ENCODE measurements around the gene GNB1L.

The GNB1L gene

GRCh38 chr22:19807161-19807913 lies 47.3 kb downstream of the GNB1L start:
- no peak for DNase-seq

GRCh38 chr22:19806213-19807160 lies 48.2 kb downstream of the GNB1L start:
- no peak for DNase-seq

GRCh38 chr22:19805821-19806212 lies 48.9 kb downstream of the GNB1L start:
- no peak for DNase-seq

GRCh38 chr22:19803736-19804267 lies 50.9 kb downstream of the GNB1L start:
- no peak for DNase-seq

- no peak for DNase-seq
Measured at GRCh38 chr22:19802894-19803735, 51.6 kb downstream of the GNB1L start.

GRCh38 chr22:19802001-19802893 lies 52.4 kb downstream of the GNB1L start:
- no peak for DNase-seq

- no peak for DNase-seq
Measured at GRCh38 chr22:19801340-19802000, 53.2 kb downstream of the GNB1L start.

- no peak for DNase-seq
Measured at GRCh38 chr22:19800761-19801244, 53.9 kb downstream of the GNB1L start.

- no peak for DNase-seq
Measured at GRCh38 chr22:19800306-19800705, 54.4 kb downstream of the GNB1L start.

GRCh38 chr22:19799322-19800190 lies 55.1 kb downstream of the GNB1L start:
- no peak for DNase-seq

GRCh38 chr22:19798891-19799293 lies 55.8 kb downstream of the GNB1L start:
- DNase-seq = no peak

- no peak for DNase-seq
Measured at GRCh38 chr22:19798003-19798665, 56.5 kb downstream of the GNB1L start.

GRCh38 chr22:19797086-19798002 lies 57.3 kb downstream of the GNB1L start:
- DNase-seq = no peak

GRCh38 chr22:19796160-19796559 lies 58.5 kb downstream of the GNB1L start:
- no peak for DNase-seq

GRCh38 chr22:19795617-19796008 lies 59.1 kb downstream of the GNB1L start:
- DNase-seq = no peak

- DNase-seq = no peak
Measured at GRCh38 chr22:19793661-19794310, 60.9 kb downstream of the GNB1L start.

- no peak for DNase-seq
Measured at GRCh38 chr22:19793161-19793560, 61.5 kb downstream of the GNB1L start.
